Left lobe of liver (tissue), 2 donors: ENCODE results near the gene ADCK2. TPM values are rescaled to one million over a fixed set of nuclear protein-coding genes. Genes with fewer than 3 reads are reported as not detected.
"Not testable (repeated sequence)": the region's sequence is repeated elsewhere in the genome, so short reads cannot be mapped to it uniquely, and the experiment has no call there.

Experiments
- ATAC-seq: fragments of 200-7000 bp; cut with Tn5 transposase; one replicate; pipeline ENCODE4 v1.9.1; 2020; ENCODE audit warnings: mild to moderate bottlenecking, moderate library complexity
- DNase-seq: peaks from one replicate; pipeline ENCODE4 v3.0.0-alpha.2; 2020; ENCODE audit warnings: low spot score
- total RNA-seq: library from RNA; stranded (reverse); gene quantifications from one replicate; pipeline ENCODE4 v1.2.1, GENCODE V29; 2021
- donor health status: DM: no; HTN: no; CAD: no; lungs with moderate emphysema.
- donor health status: DM: no; HTN: yes; CAD: no.

Gene ADCK2
- total RNA-seq, 1 donor from 2014 or later = 11.7 TPM

- no peak for ATAC-seq
- no peak for DNase-seq
Observed at GRCh38 chr7:140645166-140645900, 27.4 kb upstream of the ADCK2 start.

DNA sequence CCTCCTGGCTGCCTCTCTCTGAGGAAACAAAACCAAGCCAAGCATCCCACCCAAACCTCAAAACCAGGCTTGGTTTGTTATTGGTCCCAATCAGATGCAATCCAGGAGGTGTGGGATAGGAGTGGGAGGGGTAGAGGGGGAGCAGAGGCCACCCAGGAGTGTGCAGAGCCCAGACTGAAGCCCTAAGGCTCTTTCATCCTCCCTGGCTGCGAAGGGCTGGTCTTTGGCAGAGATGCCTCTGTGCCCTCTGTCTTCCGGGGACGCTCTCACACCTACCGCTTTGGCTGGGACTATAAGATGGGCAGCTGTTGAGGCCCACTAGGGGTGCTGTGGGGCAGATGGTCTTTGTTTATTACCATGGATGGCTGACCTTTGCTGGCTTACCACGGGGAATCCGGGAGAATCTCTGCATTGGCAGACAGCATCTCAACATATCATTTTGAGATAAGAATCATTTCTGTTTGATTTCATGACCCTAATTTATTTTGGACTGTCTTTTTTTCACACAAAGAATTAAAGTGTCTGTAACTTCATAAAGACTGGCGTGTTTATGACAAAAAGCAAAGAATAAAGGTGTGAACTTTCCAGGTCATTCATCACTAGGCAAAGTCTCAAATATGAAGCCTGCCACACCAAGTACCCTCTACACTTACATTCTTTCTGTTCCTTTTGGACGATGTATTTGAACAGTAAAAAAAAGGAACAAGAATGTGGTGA is 25.7 kb upstream of the ADCK2 start:
- ATAC-seq = peak; percentile 76
- no peak for DNase-seq

DNA sequence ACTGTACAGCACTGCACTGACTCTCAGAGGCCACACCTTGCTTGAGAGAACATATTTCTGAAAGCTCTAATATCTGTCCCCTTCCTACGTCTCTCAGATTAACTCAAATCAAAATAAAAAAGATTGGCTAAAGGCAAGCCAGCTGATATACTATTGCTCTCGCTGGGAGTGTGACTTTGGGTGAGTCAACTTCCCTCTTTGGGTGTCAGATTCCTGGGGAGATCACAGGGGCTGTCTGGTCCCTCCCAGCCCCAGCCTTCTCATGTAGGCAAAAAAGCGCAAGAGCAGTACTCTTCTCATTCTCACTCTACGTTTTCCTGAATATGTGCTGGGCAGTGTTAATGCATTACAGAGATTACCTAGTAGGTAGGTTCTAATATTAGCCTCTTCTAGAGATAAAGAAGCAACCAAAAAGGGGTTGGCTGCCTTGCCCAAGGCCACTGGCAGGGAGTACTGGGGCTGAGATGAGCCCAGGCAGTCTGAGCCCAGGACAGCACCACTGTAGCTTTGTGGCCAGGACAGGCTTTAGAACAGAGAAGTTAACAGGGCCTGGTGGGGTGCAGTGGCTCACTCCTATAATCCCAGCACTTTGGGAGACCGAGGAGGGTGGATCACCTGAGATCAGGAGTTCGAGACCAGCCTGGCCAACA is 23.1 kb upstream of the ADCK2 start:
- ATAC-seq (no peak), DNase-seq (no peak)

GRCh38 chr7:140650367-140650766 is 22.4 kb upstream of the ADCK2 start:
- DNase-seq (no peak), ATAC-seq (no peak)

- peak; percentile 87 for ATAC-seq
- peak; percentile 89 for DNase-seq
Observed at GRCh38 chr7:140653319-140654108, 19.2 kb upstream of the ADCK2 start.

DNA sequence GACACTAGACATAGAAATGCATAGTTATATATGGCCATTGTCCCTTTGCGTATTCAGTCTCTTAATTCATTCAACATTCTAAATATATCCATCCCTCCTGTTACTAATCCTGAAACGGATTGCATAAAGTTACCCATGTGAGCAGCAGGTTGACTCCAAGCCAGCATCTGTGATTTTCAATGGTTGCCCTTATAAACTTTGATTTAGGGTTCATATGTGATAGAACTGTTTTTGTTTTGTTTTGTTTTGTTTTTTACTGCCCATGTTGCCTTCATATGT is 18.7 kb upstream of the ADCK2 start:
- ATAC-seq (no peak), DNase-seq (no peak)

- no peak for ATAC-seq
- no peak for DNase-seq
Observed at GRCh38 chr7:140654661-140655060, 18.1 kb upstream of the ADCK2 start.

GRCh38 chr7:140655511-140656408 is 17.0 kb upstream of the ADCK2 start:
- DNase-seq (no peak), ATAC-seq (no peak)

- ATAC-seq (peak; percentile 77), DNase-seq (peak; percentile 70)
Observed at GRCh38 chr7:140656548-140657515, 15.9 kb upstream of the ADCK2 start.

DNA sequence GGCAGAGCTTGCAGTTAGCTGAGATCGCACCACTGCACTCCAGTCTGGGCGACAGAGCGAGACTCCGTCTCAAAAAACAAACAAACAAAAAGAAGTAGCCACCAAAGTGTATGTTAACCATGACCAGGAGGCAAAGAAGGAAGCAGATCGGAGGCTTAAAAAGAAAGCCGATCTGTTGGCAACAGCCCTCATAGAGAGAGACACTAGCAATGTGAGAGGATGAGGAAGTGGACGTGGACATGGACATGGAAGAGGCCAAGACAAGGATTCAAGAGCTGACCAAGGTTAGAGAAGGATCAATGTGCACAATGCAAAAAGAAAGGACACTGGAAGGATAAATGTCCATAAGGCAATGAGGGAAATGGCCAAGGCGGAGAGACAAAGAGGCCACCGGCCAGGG is 14.9 kb upstream of the ADCK2 start:
- DNase-seq = no peak

DNA sequence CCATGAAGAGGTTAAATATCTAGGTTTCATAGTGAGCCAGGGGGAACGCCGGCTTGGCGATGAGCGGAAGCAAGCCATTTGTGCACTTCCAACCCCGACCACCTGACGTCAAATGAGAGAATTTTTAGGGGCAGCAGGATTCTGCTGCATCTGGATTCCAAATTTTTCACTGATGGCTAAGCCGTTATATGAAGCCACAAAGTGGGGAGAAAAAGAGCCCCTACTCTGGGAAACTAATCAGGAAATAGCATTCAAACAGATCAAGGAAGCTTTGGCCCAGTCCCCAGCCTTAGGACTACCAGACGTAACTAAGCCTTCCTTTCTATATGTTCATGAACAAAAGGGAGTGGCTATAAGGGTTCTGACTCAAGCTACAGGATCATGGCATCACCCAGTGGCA is 12.9 kb upstream of the ADCK2 start:
- no peak for ATAC-seq
- no peak for DNase-seq

More for the DNA sequence above, 14.9 kb upstream of the ADCK2 start:
- ATAC-seq = no peak

DNA sequence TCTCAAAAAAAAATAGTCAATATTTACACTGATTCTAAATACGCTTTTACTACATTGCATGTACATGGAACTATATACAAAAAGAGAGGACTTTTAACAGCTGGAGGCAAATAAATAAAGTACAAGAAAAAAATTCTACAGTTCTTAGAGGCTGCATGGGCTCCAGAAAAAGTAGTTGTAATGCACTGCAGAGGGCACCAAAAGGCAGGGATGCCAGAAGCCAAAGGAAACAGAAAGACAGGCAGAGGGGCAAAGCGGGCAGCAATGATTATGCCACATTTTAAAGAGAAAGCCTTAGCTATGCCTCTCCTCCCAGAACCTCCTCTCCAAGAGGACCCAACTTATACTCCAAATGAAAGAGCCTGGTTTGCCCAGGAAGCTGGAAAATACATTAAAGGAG is 11.6 kb upstream of the ADCK2 start:
- DNase-seq = no peak
- peak; percentile 31 for ATAC-seq

GRCh38 chr7:140662938-140663337 is 9.8 kb upstream of the ADCK2 start:
- not testable (repeated sequence) for ATAC-seq, DNase-seq

- DNase-seq = no peak
- ATAC-seq = no peak
Observed at GRCh38 chr7:140667476-140667875, 5.3 kb upstream of the ADCK2 start.

DNA sequence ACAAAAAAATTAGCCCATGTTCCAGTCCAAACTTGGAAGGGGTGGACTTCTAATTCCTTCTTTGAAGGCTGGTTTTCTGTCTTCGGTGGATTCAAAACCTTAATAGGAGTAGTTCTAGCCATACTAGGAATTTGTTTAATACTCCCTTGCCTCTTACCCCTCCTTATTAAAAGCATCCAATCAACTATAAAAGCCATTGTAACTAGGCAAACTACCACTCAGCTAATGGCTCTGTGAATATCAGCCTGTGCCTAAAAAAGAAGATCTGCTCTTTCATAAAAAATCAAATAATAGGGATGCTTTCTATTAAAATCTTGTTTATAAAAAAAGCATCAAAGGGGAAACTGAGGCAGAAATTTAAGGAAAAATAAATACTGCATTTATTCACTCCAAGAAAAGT is 4.1 kb upstream of the ADCK2 start:
- ATAC-seq = no peak

DNA sequence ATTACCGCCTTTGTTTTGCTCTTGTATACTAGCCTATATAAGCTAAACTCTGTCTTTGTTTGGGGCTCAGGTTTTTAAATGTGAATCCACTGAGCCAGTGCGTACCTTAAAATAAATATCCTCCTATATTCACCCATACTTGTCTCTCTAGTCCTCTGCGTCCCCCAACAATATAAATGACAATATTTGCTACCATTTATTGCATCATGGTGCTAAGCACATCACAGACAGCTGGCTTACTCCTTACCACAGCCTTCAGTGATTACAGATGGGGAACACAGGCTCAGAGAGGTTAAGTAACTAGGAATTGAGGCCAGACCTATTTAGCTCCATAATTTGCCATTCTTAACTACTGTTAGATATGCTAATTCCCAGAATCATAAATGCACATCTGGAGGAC is 3.4 kb upstream of the ADCK2 start:
- DNase-seq = no peak
- no peak for ATAC-seq

More for the DNA sequence above, 4.1 kb upstream of the ADCK2 start:
- DNase-seq = no peak

- not testable (repeated sequence) for ATAC-seq, DNase-seq
Observed at GRCh38 chr7:140669862-140670261, 2.9 kb upstream of the ADCK2 start.

DNA sequence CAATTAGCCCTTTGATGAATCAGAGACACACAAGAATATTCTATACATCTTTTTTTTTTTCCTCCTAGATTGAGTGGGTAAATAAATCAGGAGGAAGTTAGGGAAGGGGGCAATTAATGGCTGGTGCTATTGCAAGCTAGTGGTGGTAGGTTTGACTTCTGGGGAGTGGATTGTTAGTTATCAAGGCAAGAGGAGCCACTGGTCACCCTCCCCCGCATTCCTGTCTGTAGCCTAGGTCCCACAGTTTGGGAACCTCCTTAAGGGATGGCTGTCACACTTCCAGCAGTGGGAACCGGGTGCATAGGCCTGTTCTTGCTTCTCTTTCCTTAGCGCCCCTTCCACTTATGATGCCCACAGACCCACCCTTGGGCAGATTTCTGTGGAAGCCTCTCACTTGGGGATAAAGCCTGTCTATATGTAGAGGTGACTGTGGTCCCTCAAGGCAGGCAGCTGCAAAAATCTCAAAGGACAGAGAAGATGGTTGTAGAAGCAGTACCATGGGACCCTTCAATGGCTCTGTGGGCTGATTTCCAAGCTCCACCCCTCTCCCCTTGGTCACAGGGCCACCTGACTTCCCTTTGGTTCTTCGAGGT is 2.3 kb upstream of the ADCK2 start:
- DNase-seq (no peak), ATAC-seq (no peak)

GRCh38 chr7:140671966-140672365 is 779 bp upstream of the ADCK2 start:
- ATAC-seq (no peak), DNase-seq (no peak)
